Endothelial cell of umbilical vein (primary cell): ENCODE results near the gene BUD13.

Source experiments
- EZH2 ChIP-seq: IDR thresholded peaks from 2 replicates; pipeline ENCODE4 v1.6.1; 2012; ENCODE audit warnings: borderline replicate concordance, low read depth, mild to moderate bottlenecking, moderate library complexity, low read length, inconsistent platforms; ENCODE audit not compliant: severe bottlenecking
- FOS ChIP-seq: IDR thresholded peaks from 2 replicates; pipeline ENCODE4 v1.6.1; 2011; ENCODE audit warnings: mild to moderate bottlenecking, low read length, moderate library complexity, borderline replicate concordance; ENCODE audit not compliant: insufficient read depth
- GATA2 ChIP-seq: IDR thresholded peaks from 2 replicates; pipeline ENCODE4 v1.7.0; 2011; ENCODE audit warnings: low read depth, mild to moderate bottlenecking, moderate library complexity, mixed read lengths, low read length; ENCODE audit not compliant: insufficient read length, insufficient read depth
- MYC ChIP-seq: IDR thresholded peaks from one replicate; pipeline ENCODE4 v1.6.1; 2011; ENCODE audit warnings: mild to moderate bottlenecking, low read depth, low read length
- POLR2A ChIP-seq: IDR thresholded peaks from 2 replicates; pipeline ENCODE4 v1.6.1; 2012; ENCODE audit warnings: low read depth, mild to moderate bottlenecking, control low read depth, low read length
- POLR2AphosphoS5 ChIP-seq: IDR thresholded peaks from 2 replicates; pipeline ENCODE4 v1.6.1; 2012; ENCODE audit warnings: low read depth, mild to moderate bottlenecking, control low read depth, low read length, moderate library complexity; ENCODE audit not compliant: insufficient read depth
- TF ChIP-seq, protein P1 (sequence below), 2 donors: IDR thresholded peaks; 1 replicate in 1 of 2; 2 replicates in 1 of 2; pipeline ENCODE4 v1.5.1; 2011; ENCODE audit warnings: low read length in 2 of 2, mild to moderate bottlenecking in 2 of 2, moderate library complexity in 2 of 2, control low read depth in 1 of 2, inconsistent platforms in 1 of 2, low read depth in 1 of 2; ENCODE audit not compliant: insufficient read depth in 1 of 2; ENCODE audit errors: extremely low read depth in 1 of 2
- TF ChIP-seq, protein P2 (sequence below): IDR thresholded peaks from 2 replicates; pipeline ENCODE4 v1.6.1; 2011; ENCODE audit not compliant: insufficient read depth, insufficient read length

DNA sequence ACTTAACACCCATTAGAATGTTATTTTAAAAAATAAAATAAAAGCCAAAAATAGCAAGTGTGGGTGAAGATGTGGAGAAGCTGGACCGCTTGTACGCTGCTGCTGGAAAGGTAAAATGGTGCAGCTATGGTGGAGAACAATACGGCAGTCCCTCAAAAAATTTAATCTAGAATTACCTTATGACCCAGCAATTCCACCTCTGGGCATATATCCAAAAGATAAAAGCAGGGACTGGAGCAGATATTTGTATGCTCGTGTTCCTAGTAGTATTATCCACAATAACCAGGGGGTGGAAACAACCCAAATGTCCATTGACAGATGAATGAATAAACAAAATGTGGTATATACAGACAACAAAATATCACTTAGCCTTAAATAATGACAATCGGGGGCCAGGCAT lies 25.0 kb upstream of the BUD13 start:
- TF ChIP-seq, protein P1, sequence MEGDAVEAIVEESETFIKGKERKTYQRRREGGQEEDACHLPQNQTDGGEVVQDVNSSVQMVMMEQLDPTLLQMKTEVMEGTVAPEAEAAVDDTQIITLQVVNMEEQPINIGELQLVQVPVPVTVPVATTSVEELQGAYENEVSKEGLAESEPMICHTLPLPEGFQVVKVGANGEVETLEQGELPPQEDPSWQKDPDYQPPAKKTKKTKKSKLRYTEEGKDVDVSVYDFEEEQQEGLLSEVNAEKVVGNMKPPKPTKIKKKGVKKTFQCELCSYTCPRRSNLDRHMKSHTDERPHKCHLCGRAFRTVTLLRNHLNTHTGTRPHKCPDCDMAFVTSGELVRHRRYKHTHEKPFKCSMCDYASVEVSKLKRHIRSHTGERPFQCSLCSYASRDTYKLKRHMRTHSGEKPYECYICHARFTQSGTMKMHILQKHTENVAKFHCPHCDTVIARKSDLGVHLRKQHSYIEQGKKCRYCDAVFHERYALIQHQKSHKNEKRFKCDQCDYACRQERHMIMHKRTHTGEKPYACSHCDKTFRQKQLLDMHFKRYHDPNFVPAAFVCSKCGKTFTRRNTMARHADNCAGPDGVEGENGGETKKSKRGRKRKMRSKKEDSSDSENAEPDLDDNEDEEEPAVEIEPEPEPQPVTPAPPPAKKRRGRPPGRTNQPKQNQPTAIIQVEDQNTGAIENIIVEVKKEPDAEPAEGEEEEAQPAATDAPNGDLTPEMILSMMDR (IDR thresholded peaks at IDR 0.05; ENCODE audit: extremely low read depth in 1 of 2, insufficient read depth in 1 of 2, low read depth in 1 of 2, low read length in 2 of 2) = no peak
- no peak for TF ChIP-seq POLR2AphosphoS5
- TF ChIP-seq POLR2A = no peak
- no peak for TF ChIP-seq EZH2
- TF ChIP-seq, protein P2, sequence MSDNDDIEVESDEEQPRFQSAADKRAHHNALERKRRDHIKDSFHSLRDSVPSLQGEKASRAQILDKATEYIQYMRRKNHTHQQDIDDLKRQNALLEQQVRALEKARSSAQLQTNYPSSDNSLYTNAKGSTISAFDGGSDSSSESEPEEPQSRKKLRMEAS = no peak
- TF ChIP-seq FOS = no peak
- TF ChIP-seq GATA2 = no peak
- no peak for TF ChIP-seq MYC
